Progenitor cell of endocrine pancreas (in vitro differentiated cells): Measurements from ENCODE around the gene SH3D21. TPM values are rescaled to one million over a fixed set of nuclear protein-coding genes. Genes with fewer than 3 reads are reported as not detected.

ENCODE experiments used
- DNase-seq: peaks from one replicate; pipeline ENCODE4 v3.0.0; 2021; ENCODE audit warnings: low spot score; ENCODE audit not compliant: unreplicated experiment
- H3K27ac Mint-ChIP-seq: 2 replicates; pipeline ENCODE4 v1.8.0; 2021; ENCODE audit warnings: mild to moderate bottlenecking, moderate library complexity, mixed read lengths
- H3K27me3 Mint-ChIP-seq: 2 replicates; pipeline ENCODE4 v1.8.0; 2021; ENCODE audit warnings: mixed read lengths
- H3K36me3 Mint-ChIP-seq: 2 replicates; pipeline ENCODE4 v1.8.0; 2022; ENCODE audit warnings: mixed read lengths; ENCODE audit not compliant: insufficient read depth
- H3K4me1 Mint-ChIP-seq: 2 replicates; pipeline ENCODE4 v1.8.0; 2021; ENCODE audit warnings: low read depth, mixed read lengths
- H3K4me3 Mint-ChIP-seq: 2 replicates; pipeline ENCODE4 v1.8.0; 2021; ENCODE audit warnings: low read depth, mild to moderate bottlenecking, moderate library complexity, mixed read lengths
- H3K9me3 Mint-ChIP-seq: 2 replicates; pipeline ENCODE4 v1.8.0; 2021; ENCODE audit warnings: low read depth, mixed read lengths
- CTCF ChIP-seq: fragments of 200-600 bp; sonication (generic); IDR thresholded peaks from one replicate; pipeline ENCODE4 v1.5.0; 2021; ENCODE audit warnings: antibody characterized with exemption, mild to moderate bottlenecking; ENCODE audit not compliant: unreplicated experiment
- total RNA-seq: library from RNA; stranded (reverse); gene quantifications from 2 replicates; pipeline ENCODE4 v1.2.1, GENCODE V29; 2021

Gene SH3D21
- total RNA-seq, 1 donor from 2014 or later: 10.6 TPM

- TF ChIP-seq CTCF: no peak
- Mint-ChIP-seq H3K4me3 (peak overlapping the region; percentile 26), H3K27me3 (no peaks in the 10 kb centered on the region), H3K4me1 (peaks cover 15% of the 10 kb centered on the region), H3K36me3 (peaks cover 22% of the 10 kb centered on the region), H3K27ac (peak overlapping the region; percentile 33), H3K9me3 (no peaks in the 10 kb centered on the region)
- no peak for DNase-seq
Observed at GRCh38 chr1:36269408-36269838, 36.7 kb upstream of the SH3D21 start.

DNA sequence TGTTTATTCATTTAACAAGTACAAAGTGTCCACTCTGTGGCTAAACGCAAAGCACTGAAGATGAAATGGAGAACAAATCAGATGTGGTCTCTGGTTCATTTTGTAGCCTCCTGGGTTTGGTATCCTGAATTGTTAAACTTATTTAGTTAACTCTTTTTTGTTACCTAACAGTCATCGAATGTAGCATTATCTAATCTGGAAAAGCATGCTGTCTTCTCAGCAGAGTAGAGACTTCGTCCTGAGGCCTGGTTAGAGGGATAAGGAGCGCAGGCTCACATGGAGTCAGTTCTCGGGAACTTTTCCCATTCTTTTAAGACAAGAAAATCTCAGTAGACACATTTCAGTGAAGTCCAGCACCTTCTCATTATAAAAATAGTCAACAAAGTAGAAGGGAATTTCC, 33.1 kb upstream of the SH3D21 start:
- peak overlapping the region; percentile 26 for H3K27ac Mint-ChIP-seq
- no peak for DNase-seq
- no peaks in the 10 kb centered on the region for H3K9me3 Mint-ChIP-seq
- peaks cover 11% of the 10 kb centered on the region for H3K4me1 Mint-ChIP-seq
- no peaks in the 10 kb centered on the region for H3K27me3 Mint-ChIP-seq
- H3K36me3 Mint-ChIP-seq: peaks cover 20% of the 10 kb centered on the region
- no peak for TF ChIP-seq CTCF
- no peak overlapping the region for H3K4me3 Mint-ChIP-seq

GRCh38 chr1:36274201-36274600, 32.0 kb upstream of the SH3D21 start:
- H3K36me3 Mint-ChIP-seq: peaks cover 18% of the 10 kb centered on the region
- H3K4me1 Mint-ChIP-seq: peaks cover 5% of the 10 kb centered on the region
- no peak overlapping the region for H3K27ac Mint-ChIP-seq
- TF ChIP-seq CTCF: no peak
- H3K4me3 Mint-ChIP-seq: no peak overlapping the region
- no peaks in the 10 kb centered on the region for H3K9me3 Mint-ChIP-seq
- DNase-seq: no peak
- no peaks in the 10 kb centered on the region for H3K27me3 Mint-ChIP-seq

DNA sequence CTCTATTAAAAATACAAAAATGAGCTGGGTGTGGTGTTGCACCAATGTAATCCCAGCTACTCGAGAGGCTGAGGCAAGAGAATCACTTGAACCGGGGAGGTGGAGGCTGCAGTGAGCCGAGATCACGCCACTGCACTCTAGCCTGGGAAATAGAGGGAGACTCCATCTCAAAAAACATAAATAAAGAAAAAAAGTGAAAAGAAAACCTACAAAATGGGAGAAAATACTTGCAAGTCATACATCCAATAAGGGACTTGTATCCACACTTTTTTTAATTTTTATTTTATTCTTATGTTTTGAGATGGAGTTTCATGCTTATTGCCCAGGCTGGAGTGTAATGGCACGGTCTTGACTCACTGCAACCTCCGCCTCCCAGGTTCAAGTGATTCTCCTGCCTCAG, 29.5 kb upstream of the SH3D21 start:
- DNase-seq: no peak
- Mint-ChIP-seq H3K27me3 (no peaks in the 10 kb centered on the region), H3K4me3 (no peak overlapping the region), H3K4me1 (no peaks in the 10 kb centered on the region), H3K27ac (no peak overlapping the region), H3K36me3 (peaks cover 14% of the 10 kb centered on the region), H3K9me3 (no peaks in the 10 kb centered on the region)
- TF ChIP-seq CTCF: no peak

DNA sequence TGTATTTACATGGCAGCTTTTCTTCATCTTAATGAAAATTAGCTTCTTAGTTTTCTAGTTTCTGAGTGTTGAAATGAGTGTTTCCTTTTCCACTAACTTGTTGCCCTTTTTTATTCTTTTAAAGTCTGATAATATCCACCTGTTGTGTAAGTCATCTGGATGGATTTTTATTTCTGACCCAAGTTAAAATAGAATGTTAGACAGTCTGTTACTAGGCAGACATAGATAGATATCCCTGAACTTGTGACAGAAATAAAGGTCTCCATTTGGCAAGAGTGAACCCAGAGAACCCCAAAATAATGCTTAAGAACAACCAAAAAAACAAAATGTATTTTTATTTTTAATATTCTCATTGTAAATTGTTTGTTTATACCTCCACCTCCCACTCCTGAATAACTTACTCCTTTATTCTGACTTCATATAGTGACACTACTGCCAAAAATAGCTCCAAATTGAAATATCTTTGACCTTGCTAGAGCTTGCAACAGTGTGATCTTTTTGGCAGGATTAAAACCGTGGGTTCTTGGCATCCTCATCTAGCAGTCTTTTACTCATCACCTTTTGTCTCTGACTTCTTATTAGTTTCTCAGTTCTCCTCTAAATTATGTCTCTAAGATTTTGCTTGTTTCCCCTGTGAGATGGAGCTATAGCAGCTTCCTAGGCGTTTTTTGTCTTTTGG, 26.9 kb upstream of the SH3D21 start:
- Mint-ChIP-seq H3K4me3 (no peak overlapping the region), H3K27ac (peak overlapping the region; percentile 41), H3K27me3 (no peaks in the 10 kb centered on the region), H3K9me3 (no peaks in the 10 kb centered on the region), H3K36me3 (peaks cover 9% of the 10 kb centered on the region), H3K4me1 (peaks cover 2% of the 10 kb centered on the region)
- DNase-seq: no peak
- TF ChIP-seq CTCF: no peak
